Stimulated activated CD4-positive, alpha-beta T cell treated with anti-CD3 and anti-CD28 coated beads, Interleukin-12 subunit alpha, Interleukin-12 subunit beta, amount 100 ng/mL, for 48 hours (primary cell): ENCODE measurements around the gene CCDC141.
"Not testable (repeated sequence)": the region's sequence is repeated elsewhere in the genome, so short reads cannot be mapped to it uniquely, and the experiment has no call there.

Source experiments
- DNase-seq, 3 donors: peaks; one replicate each; pipeline ENCODE4 v3.0.0-alpha.2; 2020; ENCODE audit warnings: low read depth in 2 of 3, low spot score in 1 of 3

Gene CCDC141

DNA sequence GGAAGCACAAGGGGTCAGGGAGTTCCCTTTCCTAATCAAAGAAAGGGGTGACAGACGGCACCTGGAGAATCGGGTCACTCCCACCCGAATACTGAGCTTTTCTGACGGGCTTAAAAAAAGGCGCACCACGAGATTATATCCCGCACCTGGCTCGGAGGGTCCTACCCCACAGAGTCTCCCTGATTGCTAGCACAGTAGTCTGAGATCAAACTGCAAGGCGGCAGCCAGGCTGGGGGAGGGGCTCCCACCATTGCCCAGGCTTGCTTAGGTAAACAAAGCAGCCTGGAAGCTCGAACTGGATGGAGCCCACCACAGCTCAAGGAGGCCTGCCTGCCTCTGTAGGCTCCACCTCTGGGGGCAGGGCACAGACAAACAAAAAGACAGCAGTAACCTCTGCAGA lies 67.3 kb downstream of the CCDC141 start:
- not testable (repeated sequence) for DNase-seq

- DNase-seq = no peak
Measured at GRCh38 chr2:178980815-178981214, 69.1 kb downstream of the CCDC141 start.

DNA sequence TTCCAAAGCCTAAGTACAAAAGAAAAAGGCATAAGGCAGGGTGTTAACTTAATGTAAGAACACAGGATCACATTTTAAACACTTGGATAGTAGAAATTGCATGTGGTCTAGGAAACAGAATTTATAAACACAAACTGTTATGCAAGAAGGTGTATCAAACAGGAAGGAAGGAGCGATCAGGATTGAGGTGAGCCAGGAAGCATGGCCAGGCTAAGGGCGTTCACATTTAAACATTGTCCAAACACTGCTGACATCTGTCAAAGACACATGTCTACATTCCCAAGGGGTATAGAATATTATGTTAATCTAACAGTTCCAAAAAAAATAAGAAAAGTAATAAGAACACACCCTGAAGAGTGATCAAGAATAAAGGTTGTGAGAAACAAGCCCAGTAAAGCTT lies 71.3 kb downstream of the CCDC141 start:
- DNase-seq = no peak

DNA sequence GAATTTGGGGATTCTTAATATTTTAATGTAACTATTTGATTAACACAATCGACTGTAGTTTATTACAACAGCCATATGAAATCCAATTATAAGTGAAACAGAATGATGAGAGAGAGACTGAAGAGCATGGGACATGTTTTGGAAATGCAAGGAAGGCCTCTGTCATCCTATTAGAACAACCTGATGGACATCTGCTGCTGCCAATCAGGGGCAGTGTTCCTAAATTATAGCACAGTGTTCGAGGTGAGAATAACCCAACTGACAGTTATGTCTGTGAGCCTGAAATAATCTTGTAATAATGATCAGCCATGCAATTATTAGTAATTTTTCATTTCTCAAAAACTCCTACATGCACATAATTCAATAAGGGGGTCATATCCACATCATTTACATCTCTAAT lies 73.6 kb downstream of the CCDC141 start:
- no peak for DNase-seq

- no peak for DNase-seq
Measured at GRCh38 chr2:178962805-178963433, 87.0 kb downstream of the CCDC141 start.

- DNase-seq = no peak
Measured at GRCh38 chr2:178962152-178962551, 87.8 kb downstream of the CCDC141 start.

- no peak for DNase-seq
Measured at GRCh38 chr2:178954049-178954448, 95.9 kb downstream of the CCDC141 start.

GRCh38 chr2:178951266-178952006 lies 98.5 kb downstream of the CCDC141 start:
- no peak for DNase-seq

DNA sequence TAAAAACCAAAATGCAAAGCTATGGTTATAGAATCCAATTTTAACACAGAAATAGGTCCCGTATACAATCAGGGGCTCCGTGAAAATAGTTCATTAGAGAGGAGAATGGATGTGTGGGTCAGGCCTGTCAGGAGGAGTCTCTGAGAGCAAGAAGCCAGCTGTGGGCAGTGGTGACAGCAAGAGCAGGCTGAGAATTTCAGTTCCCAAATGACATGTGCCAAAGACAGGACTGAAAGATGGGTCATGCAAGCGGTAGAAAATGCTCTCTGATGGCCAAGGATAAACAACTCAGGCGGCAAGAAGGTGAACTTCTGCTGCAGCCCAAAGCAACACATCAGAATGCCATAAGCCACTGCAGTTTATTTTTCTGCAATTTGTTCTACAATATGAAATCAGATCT lies 100.4 kb downstream of the CCDC141 start:
- no peak for DNase-seq

DNA sequence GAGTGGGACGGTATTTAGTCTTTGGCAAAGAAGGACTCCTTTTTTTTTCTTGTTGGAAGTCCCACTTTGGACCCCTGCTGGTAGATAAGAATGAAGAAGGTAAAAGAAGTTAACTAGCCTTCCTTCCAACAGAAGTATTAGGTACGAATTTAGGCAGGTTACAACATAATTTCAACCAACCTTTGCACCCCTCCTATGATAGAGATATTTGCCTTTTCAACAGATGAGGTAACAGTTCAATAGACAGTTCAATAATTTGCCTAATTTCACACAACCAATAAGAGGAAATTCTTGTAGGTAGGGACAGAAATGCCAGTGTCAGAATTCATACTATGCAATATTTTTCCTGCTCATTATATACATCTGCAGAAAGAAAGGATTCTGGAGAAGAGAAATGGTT lies 100.8 kb downstream of the CCDC141 start:
- no peak for DNase-seq

- no peak for DNase-seq
Measured at GRCh38 chr2:178947006-178947405, 102.9 kb downstream of the CCDC141 start.

GRCh38 chr2:178946494-178946893 lies 103.4 kb downstream of the CCDC141 start:
- DNase-seq = no peak

DNA sequence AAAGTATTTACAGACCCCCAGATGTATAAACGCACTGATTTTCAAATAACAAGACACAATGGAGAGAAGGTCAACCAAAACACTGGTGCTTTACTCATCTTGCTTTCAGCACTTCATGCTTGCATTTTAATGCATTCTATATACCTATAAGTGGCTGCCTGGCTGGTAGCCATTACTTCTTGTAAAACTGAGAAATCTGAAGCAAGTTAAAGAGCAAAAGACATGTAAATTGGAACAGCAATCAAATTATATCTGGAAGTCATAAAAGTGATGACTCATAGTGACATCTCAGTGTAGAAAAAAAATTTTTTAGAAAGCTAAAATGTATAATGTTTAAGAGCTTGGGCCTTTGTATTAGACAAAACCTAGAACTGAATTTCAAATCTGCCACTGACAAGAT lies 106.2 kb downstream of the CCDC141 start:
- no peak for DNase-seq

DNA sequence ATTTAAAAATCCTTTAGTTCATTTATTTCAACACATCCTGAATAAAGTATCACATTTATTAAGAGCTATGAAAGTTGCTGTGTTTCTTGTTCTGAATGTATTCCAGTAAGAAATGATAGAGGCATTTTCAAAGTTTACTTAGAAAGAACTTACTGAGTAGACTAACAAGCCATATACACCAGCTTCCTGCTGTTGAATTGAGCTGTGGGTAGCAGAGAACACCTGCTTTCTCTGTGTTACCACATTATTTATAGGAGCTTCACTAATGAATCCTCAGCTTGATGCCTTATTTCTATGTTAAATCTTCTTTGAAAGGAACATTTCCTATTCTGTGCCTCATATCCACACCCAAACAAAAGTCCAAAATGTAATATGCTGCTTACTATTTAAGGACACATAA lies 115.4 kb downstream of the CCDC141 start:
- no peak for DNase-seq

DNA sequence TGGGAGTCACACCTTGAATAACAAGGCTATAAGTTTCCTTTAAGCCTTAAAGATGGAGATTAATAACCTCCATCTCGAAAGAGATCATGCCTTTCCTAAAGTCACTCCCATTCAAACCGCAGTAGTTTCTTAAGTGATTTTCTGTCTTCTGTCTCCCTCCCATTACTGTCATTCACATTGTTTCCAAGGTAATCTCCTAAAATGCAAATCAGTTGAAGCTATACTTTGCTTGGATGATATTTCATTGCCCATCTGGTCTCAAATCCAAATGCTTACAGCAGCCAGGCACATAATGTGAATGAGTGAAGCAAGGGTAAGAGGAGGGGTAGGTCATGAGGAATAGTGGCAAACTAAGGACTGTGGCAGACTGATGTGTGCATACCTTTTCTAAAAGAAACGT lies 116.4 kb downstream of the CCDC141 start:
- DNase-seq = no peak

- no peak for DNase-seq
Measured at GRCh38 chr2:178928077-178928476, 121.9 kb downstream of the CCDC141 start.

DNA sequence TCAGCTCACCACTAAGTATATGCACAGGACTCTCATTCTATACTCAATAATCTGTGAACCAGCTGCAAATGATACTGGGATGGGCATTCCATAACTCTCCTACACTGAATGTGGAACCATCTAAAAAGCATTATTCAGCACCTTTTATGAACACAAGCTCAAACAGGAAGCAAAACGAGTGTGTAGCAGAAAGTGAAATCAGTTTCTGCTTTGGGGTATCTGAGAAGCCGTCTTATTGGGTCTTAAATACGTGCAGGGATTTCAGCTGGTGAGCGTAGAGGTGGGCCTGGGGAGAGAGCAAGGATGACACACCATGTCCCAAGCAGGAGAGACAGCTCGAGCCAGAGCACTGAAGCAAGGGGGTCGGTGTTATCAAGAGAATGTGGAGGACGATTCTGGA lies 122.8 kb downstream of the CCDC141 start:
- DNase-seq = no peak

DNA sequence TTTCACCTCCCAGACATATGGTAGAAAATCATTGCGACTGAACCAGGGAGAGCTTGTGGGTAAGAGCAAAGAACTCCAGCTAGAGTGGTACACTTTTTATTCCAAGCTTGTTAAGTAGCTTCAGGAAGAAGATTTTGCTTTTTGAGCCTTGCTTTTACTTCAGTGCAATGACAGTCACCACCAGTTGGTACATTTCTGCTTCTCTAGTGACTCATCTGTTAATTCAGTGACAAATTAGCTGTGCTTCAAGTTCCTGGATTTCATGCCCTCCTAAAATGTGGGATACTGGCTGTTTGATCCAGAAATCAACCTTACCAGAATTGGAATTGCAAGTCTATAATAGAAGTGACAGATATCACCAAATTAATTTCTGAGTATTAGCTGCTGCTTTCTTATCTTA lies 125.1 kb downstream of the CCDC141 start:
- no peak for DNase-seq

DNA sequence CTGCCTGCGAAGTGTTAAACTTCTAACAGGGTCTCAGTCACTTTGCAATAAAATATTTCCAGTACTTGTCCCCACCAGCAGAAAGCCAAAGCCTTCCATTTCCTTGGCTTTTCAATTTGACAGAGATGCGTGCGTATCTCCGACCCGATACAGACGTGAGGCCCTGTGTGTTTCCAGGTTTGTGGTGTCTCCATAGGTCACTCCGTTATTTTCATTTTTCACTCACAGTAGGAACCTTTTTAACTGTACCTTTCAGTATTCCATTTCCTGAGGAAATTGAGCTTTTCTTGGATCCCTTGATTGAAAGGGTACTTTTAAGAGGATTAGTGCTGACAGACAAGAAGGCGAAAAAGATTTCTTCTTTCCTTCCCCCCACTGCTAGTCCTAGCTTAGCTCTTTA lies 126.4 kb downstream of the CCDC141 start:
- no peak for DNase-seq

DNA sequence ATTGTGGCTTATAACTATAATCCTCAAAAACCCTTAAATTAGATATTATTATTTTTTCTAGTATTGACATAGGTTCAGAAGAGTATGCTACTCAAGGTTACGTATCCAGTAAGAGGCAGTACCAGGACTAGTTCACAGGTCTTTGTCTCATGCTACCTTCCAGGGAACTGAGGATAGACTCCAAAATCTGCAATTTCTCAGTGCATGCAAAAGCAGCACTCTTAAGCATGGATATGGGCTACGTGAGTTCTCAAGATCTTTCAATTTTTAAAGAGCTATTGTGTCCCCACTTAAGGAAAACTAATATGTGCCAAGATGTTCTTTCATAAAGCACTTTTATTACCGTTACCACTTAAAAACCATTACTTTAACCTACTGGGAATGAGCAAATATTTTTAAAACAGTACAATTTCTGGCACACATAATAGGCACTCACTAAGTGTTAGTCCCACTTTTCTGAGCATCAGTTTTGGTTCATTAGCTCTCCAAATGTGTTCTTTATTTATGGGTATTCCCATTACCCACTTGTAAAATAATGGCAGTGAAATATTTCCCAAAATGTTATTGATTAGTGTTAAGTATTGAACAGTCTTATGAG lies 128.9 kb downstream of the CCDC141 start:
- DNase-seq = no peak

DNA sequence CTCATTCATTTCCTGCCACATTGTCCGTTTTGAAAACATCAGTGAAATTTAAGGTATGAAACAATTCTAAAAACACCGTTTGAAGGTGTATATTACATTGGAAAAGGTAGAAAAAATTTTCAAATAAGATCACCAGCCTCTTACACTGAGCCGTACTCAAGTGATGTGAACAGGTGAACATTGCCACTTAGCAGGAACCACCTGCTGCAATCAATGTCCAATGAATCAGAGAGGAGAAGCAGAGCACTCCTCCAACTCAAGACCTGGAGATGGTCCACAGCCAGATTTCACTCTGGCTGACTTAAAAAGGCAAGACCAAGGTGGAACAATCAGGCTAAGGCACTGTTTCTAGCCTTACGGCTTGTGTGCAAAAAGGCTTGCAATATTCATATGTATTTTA lies 132.4 kb downstream of the CCDC141 start:
- DNase-seq = no peak

DNA sequence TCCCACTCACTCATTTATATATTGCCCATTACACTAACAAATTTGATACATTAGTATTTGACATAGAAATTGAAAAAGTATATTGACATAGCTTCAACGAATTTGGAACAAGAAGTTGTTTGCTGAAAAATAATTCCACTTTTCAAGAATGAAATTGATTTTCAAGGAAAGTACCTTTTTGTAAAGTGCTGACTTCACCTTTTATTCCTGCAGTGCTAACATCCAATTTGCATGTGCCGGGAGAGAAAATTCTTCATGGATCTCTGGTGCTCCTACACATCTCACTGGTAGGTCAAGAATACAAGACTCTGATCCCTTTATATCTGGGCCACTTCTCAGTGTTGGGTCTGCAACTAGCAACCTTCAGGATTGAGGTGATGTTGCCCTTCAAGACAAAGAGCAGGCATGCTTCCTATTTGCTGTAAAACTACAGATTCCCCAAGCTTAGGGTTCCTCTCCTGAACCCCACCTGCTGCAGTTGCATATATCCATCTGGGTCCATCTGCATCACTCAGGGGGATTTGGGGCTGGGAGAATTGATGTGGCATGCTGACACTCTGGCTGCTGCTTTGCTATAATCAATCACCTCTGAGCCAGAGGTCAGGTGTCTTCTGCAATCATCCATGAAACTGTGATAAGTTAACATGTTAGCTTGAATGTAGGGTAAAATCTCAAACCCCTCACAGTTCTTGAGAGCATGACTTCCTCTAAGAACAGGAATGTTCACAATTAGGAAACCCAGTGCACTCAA lies 134.3 kb downstream of the CCDC141 start:
- DNase-seq = no peak
